Thymus (tissue), 11 donors: ENCODE measurements around the gene SMARCC1. TPM values are rescaled to one million over a fixed set of nuclear protein-coding genes. Genes with fewer than 3 reads are reported as not detected.

Experiments used
- DNase-seq, 9 donors: peaks; one replicate each; pipeline ENCODE4 v3.0.0-alpha.2; 2013; ENCODE audit warnings: low spot score in 9 of 9, low read depth in 6 of 9, missing footprints in 1 of 9
- H3K27ac ChIP-seq, 2 donors: one replicate each; pipeline ENCODE4 v1.5.1; 2013; ENCODE audit warnings: control low read depth in 1 of 2, low read depth in 1 of 2, low read length in 1 of 2, mild to moderate bottlenecking in 1 of 2, moderate library complexity in 1 of 2
- H3K27me3 ChIP-seq, 2 donors: one replicate each; pipeline ENCODE4 v1.5.1; 2013; ENCODE audit warnings: low read length in 1 of 2; ENCODE audit not compliant: control insufficient read depth in 2 of 2, insufficient read depth in 1 of 2
- H3K36me3 ChIP-seq, 2 donors: one replicate each; pipeline ENCODE4 v1.5.1; 2013; ENCODE audit warnings: low read length in 1 of 2, mild to moderate bottlenecking in 1 of 2, moderate library complexity in 1 of 2; ENCODE audit not compliant: control insufficient read depth in 2 of 2, insufficient read depth in 2 of 2
- H3K4me1 ChIP-seq, 2 donors: one replicate each; pipeline ENCODE4 v1.5.1; 2013; ENCODE audit warnings: low read length in 2 of 2; ENCODE audit not compliant: control insufficient read depth in 2 of 2, insufficient read depth in 2 of 2
- H3K4me3 ChIP-seq, 2 donors: one replicate each; pipeline ENCODE4 v1.5.1; 2013; ENCODE audit warnings: low read length in 2 of 2, control low read depth in 1 of 2, mild to moderate bottlenecking in 1 of 2
- H3K9me3 ChIP-seq, 2 donors: one replicate each; pipeline ENCODE4 v1.5.1; 2013; ENCODE audit warnings: low read length in 1 of 2, mild to moderate bottlenecking in 1 of 2; ENCODE audit not compliant: control insufficient read depth in 2 of 2, insufficient read depth in 1 of 2
- WGBS: extraction: QIAGEN DNeasy Blood & Tissue Kit; methylation state at CpG from one replicate; pipeline ENCODE4 v1.1.7; 2013; 5-methylcytosine and 5-hydroxymethylcytosine counted together
- polyA plus RNA-seq: library from polyadenylated mRNA; stranded (reverse); fragments of 200-250 nt; gene quantifications from one replicate; pipeline ENCODE4 v1.2.3, GENCODE V29; 2013
- total RNA-seq: library from RNA; stranded (reverse); fragments of 120-200 nt; gene quantifications from one replicate; pipeline ENCODE4 v1.2.4, GENCODE V29; 2013
- donor health status: healthy.

Gene SMARCC1
- total and polyA plus RNA-seq, 2 donors = 19.9 to 35.6 TPM

GRCh38 chr3:47663630-47664240 is 118.0 kb downstream of the SMARCC1 start:
- no peak for DNase-seq
- Histone ChIP-seq H3K9me3 (peaks cover 0 to 2% of the 10 kb centered on the region in 2 donors), H3K4me1 (no peaks in the 10 kb centered on the region), H3K36me3 (peaks cover 14 to 59% of the 10 kb centered on the region in 2 donors), H3K27ac (no peak overlapping the region), H3K27me3 (no peaks in the 10 kb centered on the region), H3K4me3 (no peak overlapping the region)
- WGBS = 98% methylated on average over 16 of the region's 16 CpGs

- Histone ChIP-seq H3K27me3 (no peaks in the 10 kb centered on the region), H3K9me3 (peaks cover 0 to 7% of the 10 kb centered on the region in 2 donors), H3K4me3 (no peak overlapping the region), H3K27ac (no peak overlapping the region), H3K36me3 (peaks cover 16 to 67% of the 10 kb centered on the region in 2 donors), H3K4me1 (no peaks in the 10 kb centered on the region)
- WGBS = 95% methylated on average over 5 of the region's 5 CpGs
- no peak for DNase-seq
Observed at GRCh38 chr3:47661121-47661752, 120.5 kb downstream of the SMARCC1 start.

- H3K9me3 ChIP-seq = peaks cover 0 to 7% of the 10 kb centered on the region in 2 donors
- H3K4me1 ChIP-seq = no peaks in the 10 kb centered on the region
- 99% methylated on average over 1 of the region's 1 CpG for whole genome bisulfite sequencing
- H3K36me3 ChIP-seq = peaks cover 18 to 64% of the 10 kb centered on the region in 2 donors
- DNase-seq = no peak
- no peaks in the 10 kb centered on the region for H3K27me3 ChIP-seq
- H3K27ac ChIP-seq = no peak overlapping the region
- no peak overlapping the region for H3K4me3 ChIP-seq
Observed at GRCh38 chr3:47658444-47658843, 123.2 kb downstream of the SMARCC1 start.

- no peaks in the 10 kb centered on the region for H3K9me3 ChIP-seq
- H3K4me3 ChIP-seq = no peak overlapping the region
- no peak overlapping the region for H3K27ac ChIP-seq
- peaks cover 15 to 56% of the 10 kb centered on the region in 2 donors for H3K36me3 ChIP-seq
- no peaks in the 10 kb centered on the region for H3K4me1 ChIP-seq
- H3K27me3 ChIP-seq = no peaks in the 10 kb centered on the region
- DNase-seq = no peak
- 88% methylated on average over 3 of the region's 3 CpGs for WGBS
Observed at GRCh38 chr3:47652142-47652541, 129.6 kb downstream of the SMARCC1 start.

GRCh38 chr3:47650294-47650693 is 131.4 kb downstream of the SMARCC1 start:
- H3K9me3 ChIP-seq = no peaks in the 10 kb centered on the region
- H3K27ac ChIP-seq = no peak overlapping the region
- no peaks in the 10 kb centered on the region for H3K27me3 ChIP-seq

GRCh38 chr3:47647550-47647949 is 134.1 kb downstream of the SMARCC1 start:
- H3K36me3 ChIP-seq = peaks cover 19 to 55% of the 10 kb centered on the region in 2 donors
- H3K9me3 ChIP-seq = no peaks in the 10 kb centered on the region
- 99% methylated on average over 2 of the region's 2 CpGs for WGBS
- no peak for DNase-seq
- no peak overlapping the region for H3K4me3 ChIP-seq
- no peaks in the 10 kb centered on the region for H3K4me1 ChIP-seq
- no peak overlapping the region for H3K27ac ChIP-seq
- no peaks in the 10 kb centered on the region for H3K27me3 ChIP-seq

More at GRCh38 chr3:47650294-47650693, 131.4 kb downstream of the SMARCC1 start:
- 99% methylated on average over 1 of the region's 1 CpG for WGBS
- Histone ChIP-seq H3K4me3 (no peak overlapping the region), H3K4me1 (no peaks in the 10 kb centered on the region), H3K36me3 (peaks cover 13 to 55% of the 10 kb centered on the region in 2 donors)
- DNase-seq = no peak

GRCh38 chr3:47646362-47646761 is 135.3 kb downstream of the SMARCC1 start:
- Histone ChIP-seq H3K4me1 (no peaks in the 10 kb centered on the region), H3K9me3 (no peaks in the 10 kb centered on the region), H3K27me3 (no peaks in the 10 kb centered on the region), H3K4me3 (no peak overlapping the region), H3K27ac (no peak overlapping the region), H3K36me3 (peaks cover 22 to 55% of the 10 kb centered on the region in 2 donors)
- no peak for DNase-seq
- WGBS = 96% methylated on average over 4 of the region's 4 CpGs

- DNase-seq = no peak
- no peaks in the 10 kb centered on the region for H3K27me3 ChIP-seq
- no peaks in the 10 kb centered on the region for H3K9me3 ChIP-seq
- 95% methylated on average over 2 of the region's 2 CpGs for WGBS
- H3K4me1 ChIP-seq = no peaks in the 10 kb centered on the region
- H3K27ac ChIP-seq = no peak overlapping the region
- H3K4me3 ChIP-seq = no peak overlapping the region
- peaks cover 23 to 57% of the 10 kb centered on the region in 2 donors for H3K36me3 ChIP-seq
Observed at GRCh38 chr3:47645551-47645950, 136.1 kb downstream of the SMARCC1 start.

GRCh38 chr3:47643092-47643491 is 138.6 kb downstream of the SMARCC1 start:
- no peak for DNase-seq
- no peak overlapping the region for H3K4me3 ChIP-seq
- no peaks in the 10 kb centered on the region for H3K27me3 ChIP-seq
- H3K27ac ChIP-seq = no peak overlapping the region
- 93% methylated on average over 6 of the region's 6 CpGs for WGBS
- H3K4me1 ChIP-seq = no peaks in the 10 kb centered on the region
- peaks cover 22 to 57% of the 10 kb centered on the region in 2 donors for H3K36me3 ChIP-seq
- no peaks in the 10 kb centered on the region for H3K9me3 ChIP-seq
